ENCODE measurements around the gene RFX7. TPM values are rescaled to one million over a fixed set of nuclear protein-coding genes. Genes with fewer than 3 reads are reported as not detected.

Gene RFX7
- total and polyA plus RNA-seq, 2 of the 8 experiments (the other 6 are each of a cell fraction or from before 2014, with no cell fraction given): 10.4 to 40.9 TPM

- Histone ChIP-seq H3K18ac (ENCODE audit: extremely low read depth, low read length) (no peak overlapping the region), H2BK15ac (ENCODE audit: low read length) (no peak overlapping the region), H2BK5ac (ENCODE audit: low read depth, low read length) (no peak overlapping the region), H3K56ac (replicated peaks; ENCODE audit: insufficient read length, low read depth, low read length) (no peak overlapping the region), H2BK12ac (ENCODE audit: low read depth, low read length) (no peak overlapping the region), H3K79me2 (ENCODE audit: control insufficient read depth in 1 of 2, insufficient read depth in 2 of 2, low read length in 2 of 2) (no peaks in the 10 kb centered on the region), H4K8ac (ENCODE audit: extremely low read depth, insufficient read depth, low read length) (no peak overlapping the region), H3K23ac (ENCODE audit: insufficient read length) (no peak overlapping the region), H3K27me3 (replicated peaks in 1 of 4; ENCODE audit: control insufficient read depth in 3 of 4, extremely low read depth in 1 of 4, insufficient read depth in 3 of 4, low read length in 3 of 4) (no peaks in the 10 kb centered on the region; a peak in 1 of 7 replicates), H3K4ac (replicated peaks; ENCODE audit: insufficient read length, low read depth, low read length) (no peak overlapping the region), H3K4me1 (replicated peaks in 1 of 4; ENCODE audit: control insufficient read depth in 3 of 4, insufficient read depth in 4 of 4, low read length in 3 of 4) (no peaks in the 10 kb centered on the region), H4K91ac (replicated peaks; ENCODE audit: insufficient read length, low read length) (no peak overlapping the region), H3K36me3 (ENCODE audit: control insufficient read depth in 2 of 4, insufficient read depth in 4 of 4, low read length in 3 of 4) (no peaks in the 10 kb centered on the region), H3K4me3 (ENCODE audit: extremely low read depth in 1 of 4, insufficient read depth in 2 of 4, low read depth in 3 of 4, low read length in 4 of 4) (no peak overlapping the region), H3K9me3 (ENCODE audit: insufficient read depth in 2 of 2, low read depth in 1 of 2, low read length in 1 of 2) (no peaks in the 10 kb centered on the region), H4K20me1 (replicated peaks in 1 of 2; ENCODE audit: control insufficient read depth in 1 of 2, insufficient read depth in 2 of 2, low read length in 2 of 2) (no peaks in the 10 kb centered on the region), H4K5ac (ENCODE audit: insufficient read length, low read depth, low read length) (no peak overlapping the region), H2BK120ac (replicated peaks; ENCODE audit: low read depth, low read length) (no peak overlapping the region), H2AK5ac (ENCODE audit: low read depth, low read length) (no peak overlapping the region), H3K79me1 (ENCODE audit: low read depth, low read length) (no peaks in the 10 kb centered on the region), H2BK20ac (ENCODE audit: low read length) (no peak overlapping the region), H3K14ac (ENCODE audit: insufficient read length) (no peak overlapping the region), H3K23me2 (ENCODE audit: low read depth, low read length) (no peaks in the 10 kb centered on the region), H3K9ac (replicated peaks in 1 of 4; ENCODE audit: extremely low read depth in 1 of 4, low read depth in 3 of 4, low read length in 3 of 4) (no peak overlapping the region), H3K27ac (ENCODE audit: low read depth, low read length) (no peak overlapping the region), H3K4me2 (ENCODE audit: insufficient read depth in 1 of 2, low read depth in 2 of 2, low read length in 2 of 2) (no peak overlapping the region), H2AFZ (ENCODE audit: low read length) (no peak overlapping the region)
- ChIA-PET CTCF (ENCODE audit: partially characterized antibody) (interaction anchor here (1.0 to 1.2 kb wide), 2 partner anchors 11 to 36 kb away, joined by 4 read pairs; no protein-coding TSS in a partner anchor), POLR2A (ENCODE audit: partially characterized antibody) (no interaction called here)
- DNase-seq (ENCODE audit: low read depth in 1 of 2, low spot score in 2 of 2) (no peak), FAIRE-seq (no peak)
- WGBS, 2 experiments (ENCODE audit: extremely low coverage in 1 of 2, insufficient coverage in 1 of 2, insufficient read length in 1 of 2, insufficient replicate concordance in 2 of 2, low coverage in 1 of 2, low lambda C conversion rate in 2 of 2, missing lambda C conversion rate in 1 of 2): 94% methylated on average over 2 of the region's 2 CpGs; no CpG with 5 or more reads in 1 of the 2 experiments
- TF ChIP-seq POU5F1 (IDR thresholded peaks at IDR 0.05; ENCODE audit: low read depth, low read length) (no peak), SAP30 (IDR thresholded peaks at IDR 0.05; ENCODE audit: insufficient read depth, insufficient replicate concordance, low read length) (no peak), ATF3 (IDR thresholded peaks at IDR 0.05; ENCODE audit: insufficient read depth, low read depth, low read length) (no peak), JUN (IDR thresholded peaks at IDR 0.05; ENCODE audit: low read depth, low read length) (no peak), GABPA (IDR thresholded peaks at IDR 0.05; ENCODE audit: borderline replicate concordance, insufficient read depth, low read length) (no peak), TAF7 (optimal IDR thresholded peaks at IDR 0.05; ENCODE audit: borderline replicate concordance, low read depth, low read length) (no peak), BCL11A (IDR thresholded peaks at IDR 0.05; ENCODE audit: low read depth in 2 of 2, low read length in 2 of 2) (no peak), SUZ12 (IDR thresholded peaks at IDR 0.05; ENCODE audit: low read length) (no peak), KDM5A (IDR thresholded peaks at IDR 0.05; ENCODE audit: low read length) (no peak), SP2 (IDR thresholded peaks at IDR 0.05; ENCODE audit: low read length) (no peak), KDM1A (IDR thresholded peaks at IDR 0.05; ENCODE audit: borderline replicate concordance, low read length) (no peak), TAF1 (IDR thresholded peaks at IDR 0.05; ENCODE audit: low read depth, low read length) (no peak), CEBPB (IDR thresholded peaks at IDR 0.05; ENCODE audit: low read depth, low read length) (no peak), CBX5 (IDR thresholded peaks at IDR 0.05; ENCODE audit: low read depth, low read length) (no peak), EZH2 (IDR thresholded peaks at IDR 0.05; ENCODE audit: low read depth, low read length, severe bottlenecking) (no peak)
These were observed 184.7 kb downstream of the RFX7 start for GRCh38 chr15:56058986-56059385.

Data from H1 (cell line).